Mucosa of stomach (tissue), 1 donor: Measurements from ENCODE around the gene RASSF6.

Experiments used
- H3K27me3 ChIP-seq: one replicate; pipeline ENCODE4 v1.7.0; 2013; ENCODE audit warnings: mild to moderate bottlenecking, low read length; ENCODE audit not compliant: control insufficient read depth, insufficient read depth
- H3K36me3 ChIP-seq: one replicate; pipeline ENCODE4 v1.7.0; 2013; ENCODE audit warnings: low read length; ENCODE audit not compliant: control insufficient read depth, insufficient read depth
- H3K4me1 ChIP-seq: one replicate; pipeline ENCODE4 v1.7.0; 2013; ENCODE audit warnings: mild to moderate bottlenecking, low read length; ENCODE audit not compliant: control insufficient read depth, insufficient read depth
- H3K4me3 ChIP-seq: one replicate; pipeline ENCODE4 v1.7.0; 2013; ENCODE audit warnings: low read length
- H3K9ac ChIP-seq: one replicate; pipeline ENCODE4 v1.7.0; 2013; ENCODE audit warnings: mild to moderate bottlenecking, low read length, moderate library complexity
- H3K9me3 ChIP-seq: one replicate; pipeline ENCODE4 v1.7.0; 2013; ENCODE audit warnings: mild to moderate bottlenecking, low read length, moderate library complexity; ENCODE audit not compliant: control insufficient read depth
- donor health status: Pancreatic carcinoma.

RASSF6 gene

GRCh38 chr4:73544620-73545019 is 75.6 kb downstream of the RASSF6 start:
- Histone ChIP-seq H3K4me3 (no peak overlapping the region), H3K9me3 (no peaks in the 10 kb centered on the region), H3K36me3 (no peaks in the 10 kb centered on the region), H3K27me3 (no peaks in the 10 kb centered on the region), H3K9ac (no peak overlapping the region), H3K4me1 (peaks cover 5% of the 10 kb centered on the region)

- Histone ChIP-seq H3K4me3 (no peak overlapping the region), H3K27me3 (no peaks in the 10 kb centered on the region), H3K36me3 (no peaks in the 10 kb centered on the region), H3K4me1 (peaks cover 9% of the 10 kb centered on the region), H3K9me3 (no peaks in the 10 kb centered on the region), H3K9ac (no peak overlapping the region)
Observed at GRCh38 chr4:73541251-73541650, 79.0 kb downstream of the RASSF6 start.

GRCh38 chr4:73540826-73541225 is 79.4 kb downstream of the RASSF6 start:
- no peaks in the 10 kb centered on the region for H3K27me3 ChIP-seq
- H3K9ac ChIP-seq = no peak overlapping the region
- H3K4me3 ChIP-seq = no peak overlapping the region
- peaks cover 9% of the 10 kb centered on the region for H3K4me1 ChIP-seq
- H3K36me3 ChIP-seq = no peaks in the 10 kb centered on the region
- H3K9me3 ChIP-seq = no peaks in the 10 kb centered on the region

GRCh38 chr4:73539386-73539785 is 80.8 kb downstream of the RASSF6 start:
- Histone ChIP-seq H3K27me3 (no peaks in the 10 kb centered on the region), H3K9me3 (no peaks in the 10 kb centered on the region), H3K9ac (no peak overlapping the region), H3K4me1 (peaks cover 9% of the 10 kb centered on the region), H3K36me3 (no peaks in the 10 kb centered on the region), H3K4me3 (no peak overlapping the region)

GRCh38 chr4:73538162-73538561 is 82.1 kb downstream of the RASSF6 start:
- peaks cover 9% of the 10 kb centered on the region for H3K4me1 ChIP-seq
- H3K36me3 ChIP-seq = no peaks in the 10 kb centered on the region
- H3K9ac ChIP-seq = no peak overlapping the region
- no peaks in the 10 kb centered on the region for H3K27me3 ChIP-seq
- no peak overlapping the region for H3K4me3 ChIP-seq
- H3K9me3 ChIP-seq = no peaks in the 10 kb centered on the region

GRCh38 chr4:73533515-73534422 is 86.5 kb downstream of the RASSF6 start:
- H3K27me3 ChIP-seq = no peaks in the 10 kb centered on the region
- no peaks in the 10 kb centered on the region for H3K9me3 ChIP-seq
- no peaks in the 10 kb centered on the region for H3K36me3 ChIP-seq
- no peak overlapping the region for H3K4me3 ChIP-seq
- H3K9ac ChIP-seq = no peak overlapping the region
- H3K4me1 ChIP-seq = no peaks in the 10 kb centered on the region

- no peak overlapping the region for H3K4me3 ChIP-seq
- H3K9ac ChIP-seq = no peak overlapping the region
- no peaks in the 10 kb centered on the region for H3K4me1 ChIP-seq
- H3K27me3 ChIP-seq = no peaks in the 10 kb centered on the region
- H3K36me3 ChIP-seq = no peaks in the 10 kb centered on the region
- no peaks in the 10 kb centered on the region for H3K9me3 ChIP-seq
Observed at GRCh38 chr4:73528171-73528570, 92.1 kb downstream of the RASSF6 start.

- Histone ChIP-seq H3K4me3 (no peak overlapping the region), H3K36me3 (no peaks in the 10 kb centered on the region), H3K27me3 (no peaks in the 10 kb centered on the region), H3K4me1 (no peaks in the 10 kb centered on the region), H3K9ac (no peak overlapping the region), H3K9me3 (no peaks in the 10 kb centered on the region)
Observed at GRCh38 chr4:73527196-73527595, 93.0 kb downstream of the RASSF6 start.

GRCh38 chr4:73525611-73526010 is 94.6 kb downstream of the RASSF6 start:
- Histone ChIP-seq H3K36me3 (no peaks in the 10 kb centered on the region), H3K9ac (no peak overlapping the region), H3K4me1 (no peaks in the 10 kb centered on the region), H3K4me3 (no peak overlapping the region), H3K9me3 (no peaks in the 10 kb centered on the region), H3K27me3 (no peaks in the 10 kb centered on the region)

GRCh38 chr4:73523126-73523525 is 97.1 kb downstream of the RASSF6 start:
- H3K27me3 ChIP-seq = no peaks in the 10 kb centered on the region
- H3K9me3 ChIP-seq = no peaks in the 10 kb centered on the region
- no peaks in the 10 kb centered on the region for H3K36me3 ChIP-seq
- H3K9ac ChIP-seq = no peak overlapping the region
- H3K4me1 ChIP-seq = no peaks in the 10 kb centered on the region
- H3K4me3 ChIP-seq = no peak overlapping the region
